H1 (cell line): Measurements from ENCODE around the gene SKP2.

Experiments
- ATF2 ChIP-seq: IDR thresholded peaks from 2 replicates; pipeline ENCODE4 v1.6.1; 2012; ENCODE audit warnings: low read length, inconsistent platforms
- EP300 ChIP-seq, 2 experiments: IDR thresholded peaks; 1 replicate in 1 of 2; 2 replicates in 1 of 2; pipeline ENCODE4 v1.6.1; 2011 to 2012; ENCODE audit warnings: low read depth in 2 of 2, low read length in 2 of 2, mild to moderate bottlenecking in 2 of 2, borderline replicate concordance in 1 of 2, inconsistent platforms in 1 of 2, moderate library complexity in 1 of 2
- POLR2A ChIP-seq, 2 experiments: IDR thresholded peaks; 1 replicate in 1 of 2; 2 replicates in 1 of 2; pipeline ENCODE4 v1.6.1; 2011; ENCODE audit warnings: low read depth in 2 of 2, low read length in 2 of 2, mild to moderate bottlenecking in 2 of 2; ENCODE audit errors: control extremely low read depth in 1 of 2
- POLR2AphosphoS5 ChIP-seq: IDR thresholded peaks from 2 replicates; pipeline ENCODE4 v1.6.1; 2011; ENCODE audit warnings: low read depth, low read length
- YY1 ChIP-seq: IDR thresholded peaks from 2 replicates; pipeline ENCODE4 v1.6.1; 2011; ENCODE audit warnings: low read depth, mild to moderate bottlenecking, low read length
- TF ChIP-seq, protein P1 (sequence below), 3 experiments: IDR thresholded peaks; 1 replicate in 2 of 3; 2 replicates in 1 of 3; pipeline versions ENCODE4 v1.5.1 to v1.6.1; 2011; ENCODE audit warnings: low read length in 3 of 3, mild to moderate bottlenecking in 3 of 3, inconsistent platforms in 2 of 3, low read depth in 1 of 3, moderate library complexity in 1 of 3; ENCODE audit not compliant: insufficient read depth in 1 of 3; ENCODE audit errors: control extremely low read depth in 1 of 3

- TF ChIP-seq POLR2AphosphoS5 (no peak), EP300 (IDR thresholded peaks at IDR 0.05; ENCODE audit: borderline replicate concordance in 1 of 2, low read depth in 2 of 2, low read length in 2 of 2) (no peak), POLR2A (IDR thresholded peaks at IDR 0.05; ENCODE audit: control extremely low read depth in 1 of 2, low read depth in 2 of 2, low read length in 2 of 2) (no peak), ATF2 (no peak), YY1 (no peak)
- TF ChIP-seq, protein P1, sequence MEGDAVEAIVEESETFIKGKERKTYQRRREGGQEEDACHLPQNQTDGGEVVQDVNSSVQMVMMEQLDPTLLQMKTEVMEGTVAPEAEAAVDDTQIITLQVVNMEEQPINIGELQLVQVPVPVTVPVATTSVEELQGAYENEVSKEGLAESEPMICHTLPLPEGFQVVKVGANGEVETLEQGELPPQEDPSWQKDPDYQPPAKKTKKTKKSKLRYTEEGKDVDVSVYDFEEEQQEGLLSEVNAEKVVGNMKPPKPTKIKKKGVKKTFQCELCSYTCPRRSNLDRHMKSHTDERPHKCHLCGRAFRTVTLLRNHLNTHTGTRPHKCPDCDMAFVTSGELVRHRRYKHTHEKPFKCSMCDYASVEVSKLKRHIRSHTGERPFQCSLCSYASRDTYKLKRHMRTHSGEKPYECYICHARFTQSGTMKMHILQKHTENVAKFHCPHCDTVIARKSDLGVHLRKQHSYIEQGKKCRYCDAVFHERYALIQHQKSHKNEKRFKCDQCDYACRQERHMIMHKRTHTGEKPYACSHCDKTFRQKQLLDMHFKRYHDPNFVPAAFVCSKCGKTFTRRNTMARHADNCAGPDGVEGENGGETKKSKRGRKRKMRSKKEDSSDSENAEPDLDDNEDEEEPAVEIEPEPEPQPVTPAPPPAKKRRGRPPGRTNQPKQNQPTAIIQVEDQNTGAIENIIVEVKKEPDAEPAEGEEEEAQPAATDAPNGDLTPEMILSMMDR (IDR thresholded peaks at IDR 0.05; ENCODE audit: control extremely low read depth in 1 of 3, insufficient read depth in 1 of 3, low read depth in 1 of 3, low read length in 3 of 3) = no peak
Observed at GRCh38 chr5:36147681-36148080, 4.2 kb upstream of the SKP2 start.
